Coronary artery (tissue), 2 donors: ENCODE results near the gene AMZ1.

Source experiments
- DNase-seq: peaks from one replicate; pipeline ENCODE4 v3.0.0-alpha.2; 2017; ENCODE audit warnings: low spot score
- H3K27ac ChIP-seq, 2 donors: fragments of 200-600 bp; sonication (generic); one replicate each; pipeline ENCODE4 v1.5.1; 2016 to 2019
- H3K4me3 ChIP-seq: fragments of 200-600 bp; sonication (generic); 2 replicates; pipeline ENCODE4 v1.5.1; 2016; ENCODE audit warnings: mild to moderate bottlenecking, moderate library complexity
- CTCF ChIP-seq: fragments of 200-600 bp; sonication (generic); IDR thresholded peaks from one replicate; pipeline ENCODE4 v1.5.1; 2019; ENCODE audit warnings: antibody characterized with exemption

Gene AMZ1

GRCh38 chr7:2658941-2659340, 29.1 kb upstream of the AMZ1 start:
- H3K27ac ChIP-seq, result no peak overlapping the region
- no peak for DNase-seq
- no peak overlapping the region for H3K4me3 ChIP-seq
- TF ChIP-seq CTCF, result no peak

- no peak overlapping the region for H3K27ac ChIP-seq
- no peak for TF ChIP-seq CTCF
- no peak overlapping the region for H3K4me3 ChIP-seq
- DNase-seq, result no peak
Measured at GRCh38 chr7:2659556-2660358, 28.2 kb upstream of the AMZ1 start.

- Histone ChIP-seq H3K4me3 (no peak overlapping the region), H3K27ac (no peak overlapping the region)
- no peak for TF ChIP-seq CTCF
- DNase-seq, result no peak
Measured at GRCh38 chr7:2660359-2661095, 27.5 kb upstream of the AMZ1 start.

GRCh38 chr7:2661096-2661449, 26.9 kb upstream of the AMZ1 start:
- Histone ChIP-seq H3K4me3 (no peak overlapping the region), H3K27ac (no peak overlapping the region)
- no peak for DNase-seq
- no peak for TF ChIP-seq CTCF

- no peak for TF ChIP-seq CTCF
- Histone ChIP-seq H3K4me3 (no peak overlapping the region), H3K27ac (no peak overlapping the region)
- DNase-seq, result no peak
Measured at GRCh38 chr7:2661602-2662272, 26.3 kb upstream of the AMZ1 start.

- no peak for DNase-seq
- H3K27ac ChIP-seq, result no peak overlapping the region
- TF ChIP-seq CTCF, result no peak
- H3K4me3 ChIP-seq, result no peak overlapping the region
Measured at GRCh38 chr7:2662273-2663120, 25.5 kb upstream of the AMZ1 start.
